Fibroblast of the aortic adventitia (primary cell): ENCODE data around the gene CDH12. TPM values are rescaled to one million over a fixed set of nuclear protein-coding genes. Genes with fewer than 3 reads are reported as not detected.

Source experiments
- DNase-seq: peaks from one replicate; pipeline ENCODE4 v3.0.0-alpha.2; 2010; ENCODE audit warnings: low read depth
- H3K4me3 ChIP-seq: 2 replicates; pipeline ENCODE4 v1.5.1; 2011; ENCODE audit warnings: low read depth, mild to moderate bottlenecking, control low read depth, low read length, moderate library complexity
- total RNA-seq: library from RNA; depleted of rRNA; stranded (reverse); fragments of >200 nt; gene quantifications from 2 replicates; pipeline ENCODE4 v1.2.3, GENCODE V29; 2012; ENCODE audit warnings: low replicate concordance
- TF ChIP-seq, protein P1 (sequence below): IDR thresholded peaks from 2 replicates; pipeline ENCODE4 v1.5.1; 2011; ENCODE audit warnings: mild to moderate bottlenecking, low read length, control low read depth, inconsistent platforms; ENCODE audit not compliant: insufficient read depth

CDH12 gene
- total RNA-seq, 1 donor: 0.09 TPM

- H3K4me3 ChIP-seq: no peak overlapping the region
- TF ChIP-seq, protein P1, sequence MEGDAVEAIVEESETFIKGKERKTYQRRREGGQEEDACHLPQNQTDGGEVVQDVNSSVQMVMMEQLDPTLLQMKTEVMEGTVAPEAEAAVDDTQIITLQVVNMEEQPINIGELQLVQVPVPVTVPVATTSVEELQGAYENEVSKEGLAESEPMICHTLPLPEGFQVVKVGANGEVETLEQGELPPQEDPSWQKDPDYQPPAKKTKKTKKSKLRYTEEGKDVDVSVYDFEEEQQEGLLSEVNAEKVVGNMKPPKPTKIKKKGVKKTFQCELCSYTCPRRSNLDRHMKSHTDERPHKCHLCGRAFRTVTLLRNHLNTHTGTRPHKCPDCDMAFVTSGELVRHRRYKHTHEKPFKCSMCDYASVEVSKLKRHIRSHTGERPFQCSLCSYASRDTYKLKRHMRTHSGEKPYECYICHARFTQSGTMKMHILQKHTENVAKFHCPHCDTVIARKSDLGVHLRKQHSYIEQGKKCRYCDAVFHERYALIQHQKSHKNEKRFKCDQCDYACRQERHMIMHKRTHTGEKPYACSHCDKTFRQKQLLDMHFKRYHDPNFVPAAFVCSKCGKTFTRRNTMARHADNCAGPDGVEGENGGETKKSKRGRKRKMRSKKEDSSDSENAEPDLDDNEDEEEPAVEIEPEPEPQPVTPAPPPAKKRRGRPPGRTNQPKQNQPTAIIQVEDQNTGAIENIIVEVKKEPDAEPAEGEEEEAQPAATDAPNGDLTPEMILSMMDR: no peak
- no peak for DNase-seq
Observed at GRCh38 chr5:22710660-22711059, 142.5 kb downstream of the CDH12 start.

DNA sequence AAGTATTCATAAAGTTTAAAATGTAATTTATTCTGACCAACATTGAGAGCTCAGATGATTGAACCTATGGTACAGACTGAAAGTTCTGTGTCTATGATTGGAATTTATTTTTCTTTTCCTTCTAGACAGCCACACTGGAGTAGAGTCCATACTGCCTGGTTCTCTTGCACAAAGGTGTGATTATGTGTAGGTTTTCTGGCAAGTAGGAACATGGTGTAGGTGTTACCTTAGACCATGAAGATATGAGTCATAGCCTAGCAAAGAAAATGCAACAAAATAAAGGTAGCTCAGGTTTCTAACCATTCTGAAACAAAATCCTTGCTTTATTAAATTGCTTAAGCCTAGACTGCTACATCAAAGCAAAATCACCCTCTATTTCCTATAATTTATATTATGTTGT, 143.4 kb downstream of the CDH12 start:
- no peak for DNase-seq
- H3K4me3 ChIP-seq: no peak overlapping the region
- TF ChIP-seq, protein P1: no peak

DNA sequence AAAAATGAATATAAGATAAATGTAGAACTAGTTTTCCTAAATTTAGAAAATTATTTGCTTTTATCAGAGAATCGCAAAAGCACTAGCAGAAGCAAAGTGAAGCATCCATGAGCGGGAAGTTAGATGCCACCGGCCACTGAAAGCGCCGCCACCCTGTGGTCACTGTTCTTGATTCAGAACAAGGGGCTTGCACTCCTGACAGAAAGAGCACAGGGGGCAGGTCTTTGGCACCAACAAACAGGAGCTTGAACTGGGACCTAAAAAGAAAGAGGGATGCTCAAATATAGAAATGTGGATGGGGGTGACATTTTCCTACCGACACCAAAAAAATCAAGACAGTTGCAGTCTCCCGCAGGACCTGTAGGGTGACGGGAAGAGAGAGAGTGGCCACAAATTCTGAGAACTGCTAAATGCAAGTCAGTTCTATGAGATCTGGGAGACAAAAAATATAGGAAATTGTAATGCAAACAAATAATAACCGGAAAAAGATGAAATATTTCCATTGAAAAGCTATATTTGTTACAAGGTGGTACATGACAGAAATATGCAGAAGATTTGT, 144.3 kb downstream of the CDH12 start:
- no peak for DNase-seq

GRCh38 chr5:22706901-22707300, 146.2 kb downstream of the CDH12 start:
- no peak overlapping the region for H3K4me3 ChIP-seq
- TF ChIP-seq, protein P1: no peak
- no peak for DNase-seq

More for the DNA sequence above, 144.3 kb downstream of the CDH12 start:
- TF ChIP-seq, protein P1: no peak
- no peak overlapping the region for H3K4me3 ChIP-seq

DNA sequence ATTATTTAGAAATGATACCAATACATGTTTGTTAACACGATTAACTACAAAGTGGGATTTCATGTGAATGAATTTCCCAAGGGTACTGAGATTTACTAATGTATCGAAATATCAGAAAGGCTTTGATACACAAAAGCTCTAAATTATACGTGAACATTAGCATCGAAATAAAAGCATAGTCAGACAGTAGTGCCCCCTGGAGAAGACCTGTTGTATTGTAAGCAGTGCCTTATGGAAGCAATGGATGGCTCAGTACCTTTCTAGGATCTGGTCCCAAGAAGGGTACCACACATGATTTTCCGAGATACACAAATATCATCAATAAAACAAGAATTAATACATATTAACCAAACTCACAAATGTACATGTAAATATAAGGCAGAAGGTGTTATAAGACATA, 153.8 kb downstream of the CDH12 start:
- H3K4me3 ChIP-seq: no peak overlapping the region
- TF ChIP-seq, protein P1: no peak
- DNase-seq: no peak

GRCh38 chr5:22693121-22693520, 160.0 kb downstream of the CDH12 start:
- TF ChIP-seq, protein P1: no peak
- DNase-seq: no peak
- no peak overlapping the region for H3K4me3 ChIP-seq

DNA sequence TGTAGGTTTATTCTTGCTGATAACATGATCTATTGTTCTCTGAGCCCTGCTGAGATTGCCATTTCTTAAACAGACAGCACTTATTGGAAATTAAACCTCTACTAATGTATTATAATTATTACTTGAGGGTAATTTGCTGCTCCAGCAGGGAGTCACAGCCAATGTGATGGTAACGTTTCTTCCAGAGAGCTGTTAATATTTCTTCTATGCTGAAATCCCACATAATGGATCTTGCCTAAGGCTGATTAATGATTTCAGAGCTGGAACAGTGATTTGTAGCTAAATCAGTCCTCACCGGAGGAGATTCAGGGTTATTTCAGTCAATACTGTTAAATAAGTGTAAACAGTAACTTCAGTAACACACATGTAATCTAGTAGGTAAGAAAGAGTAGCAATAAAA, 170.1 kb downstream of the CDH12 start:
- DNase-seq: no peak
- TF ChIP-seq, protein P1: no peak
- H3K4me3 ChIP-seq: no peak overlapping the region
